Measurements from ENCODE around the gene MBNL1.
A peak's percentile ranks its signal among the peaks of the same experiment; 100 is the strongest.

The MBNL1 gene

DNA sequence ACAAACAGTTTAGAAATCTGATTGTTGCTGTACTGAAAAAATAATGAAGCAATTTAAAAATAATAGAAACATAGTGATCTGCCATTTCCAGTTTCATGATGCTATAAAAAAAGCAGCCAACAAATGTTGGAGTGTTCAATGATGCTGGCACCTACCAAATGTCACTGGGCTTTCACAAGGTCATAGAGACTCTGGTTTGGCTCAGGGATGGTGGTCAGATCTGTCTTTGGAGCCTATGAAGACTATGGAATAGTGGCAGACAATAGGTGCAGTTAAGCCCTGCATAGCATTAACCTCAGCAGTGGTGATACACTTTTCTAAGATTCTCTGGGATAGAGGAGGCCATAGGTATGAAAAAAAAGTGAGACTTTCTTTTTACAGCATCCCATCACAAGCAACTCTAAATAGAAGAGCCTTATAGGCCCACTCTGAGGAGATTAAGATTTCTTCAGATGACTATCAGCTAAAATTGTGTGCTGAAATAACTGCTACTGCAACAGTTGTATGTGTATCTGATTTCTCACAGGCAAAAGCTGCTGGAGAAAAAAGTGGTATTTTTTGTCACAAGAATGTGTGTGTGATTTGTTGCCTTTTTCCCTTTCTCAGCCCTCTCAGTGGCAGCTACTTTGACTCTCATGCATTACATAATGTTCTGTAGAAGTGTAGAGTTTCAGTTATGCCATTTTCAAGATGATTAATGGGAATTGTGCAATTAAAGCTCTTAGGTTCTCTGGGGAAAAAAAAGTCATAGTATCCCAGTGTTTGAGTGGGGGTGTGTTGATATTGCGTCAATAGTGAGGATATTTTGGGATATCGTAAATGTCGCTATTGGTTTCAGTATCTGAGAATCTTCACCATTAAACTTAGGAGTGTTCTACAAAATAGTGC is 137.4 kb downstream of the MBNL1 start:
- H3K4me3 ChIP-seq (replicated peaks; ENCODE audit: low read depth, low read length) = peak overlapping the region; percentile 40
- no peak for TF ChIP-seq CTCF (IDR thresholded peaks at IDR 0.05; ENCODE audit: low read length, missing control alignments)
- peak; percentile 96 for DNase-seq (ENCODE audit: low read depth)

DNA sequence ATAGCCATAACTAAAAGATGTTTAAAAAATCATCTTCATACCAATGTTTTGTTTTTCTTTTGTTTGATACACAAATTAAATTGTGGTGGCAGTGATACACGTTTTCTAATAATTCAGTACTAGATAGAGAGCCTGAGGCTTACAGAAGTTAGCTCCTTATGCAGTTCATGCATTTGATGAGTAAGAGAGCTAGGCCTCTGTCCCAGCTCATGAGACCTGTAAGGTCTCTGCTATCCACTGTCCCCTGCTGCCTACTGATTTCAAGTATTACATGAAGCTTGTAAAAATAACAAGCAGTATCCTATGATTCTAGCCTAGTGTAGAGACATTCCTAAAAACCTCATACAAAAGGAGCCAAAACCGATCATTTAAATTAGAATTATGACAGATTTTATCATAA is 144.5 kb downstream of the MBNL1 start:
- no peak for DNase-seq (ENCODE audit: low read depth)

GRCh38 chr3:152416808-152417580 is 148.3 kb downstream of the MBNL1 start:
- no peak for DNase-seq (ENCODE audit: low read depth)
- no peak overlapping the region for H3K4me3 ChIP-seq (replicated peaks; ENCODE audit: low read depth, low read length)
- no peak for TF ChIP-seq CTCF (IDR thresholded peaks at IDR 0.05; ENCODE audit: low read length, missing control alignments)

More for the DNA sequence above, 144.5 kb downstream of the MBNL1 start:
- no peak for TF ChIP-seq CTCF (IDR thresholded peaks at IDR 0.05; ENCODE audit: low read length, missing control alignments)
- no peak overlapping the region for H3K4me3 ChIP-seq (replicated peaks; ENCODE audit: low read depth, low read length)

DNA sequence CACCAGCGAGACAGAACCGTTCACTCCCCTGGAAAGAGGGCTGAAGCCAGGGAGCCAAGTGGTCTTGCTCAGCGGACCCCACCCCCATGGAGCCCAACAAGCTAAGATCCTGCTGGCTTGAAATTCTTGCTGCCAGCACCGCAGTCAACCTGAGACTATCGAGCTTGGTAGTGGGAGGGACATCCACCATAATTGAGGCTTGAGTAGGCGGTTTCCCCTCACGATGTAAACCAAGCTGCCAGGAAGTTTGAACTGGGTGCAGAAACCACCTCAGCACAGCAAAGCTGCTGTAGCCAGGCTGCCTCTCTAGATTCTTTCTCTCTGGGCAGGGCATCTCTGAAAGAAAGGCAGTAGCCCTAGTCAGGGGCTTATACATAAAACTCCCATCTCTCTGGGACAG is 151.0 kb downstream of the MBNL1 start:
- DNase-seq (ENCODE audit: low read depth) = no peak
- no peak overlapping the region for H3K4me3 ChIP-seq (replicated peaks; ENCODE audit: low read depth, low read length)
- TF ChIP-seq CTCF (IDR thresholded peaks at IDR 0.05; ENCODE audit: low read length, missing control alignments) = no peak

DNA sequence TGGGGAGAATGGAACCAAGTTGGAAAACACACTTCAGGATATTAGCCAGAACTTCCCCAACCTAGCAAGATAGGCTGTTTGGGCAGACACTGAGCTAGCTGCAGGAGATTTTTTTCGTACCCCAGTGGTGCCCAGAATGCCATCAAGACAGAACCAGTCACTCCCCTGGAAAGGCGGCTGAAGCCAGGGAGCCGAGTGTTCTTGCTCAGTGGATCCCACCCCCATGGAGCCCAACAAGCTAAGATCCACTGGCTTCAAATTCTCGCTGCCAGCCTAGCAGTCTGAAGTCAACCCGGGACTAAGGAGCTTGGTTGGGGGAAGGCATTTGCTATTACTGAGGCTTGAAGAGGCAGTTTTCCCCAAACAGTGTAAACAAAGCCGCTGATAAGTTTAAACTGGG is 152.4 kb downstream of the MBNL1 start:
- no peak for TF ChIP-seq CTCF (IDR thresholded peaks at IDR 0.05; ENCODE audit: low read length, missing control alignments)
- no peak for DNase-seq (ENCODE audit: low read depth)
- H3K4me3 ChIP-seq (replicated peaks; ENCODE audit: low read depth, low read length) = no peak overlapping the region

- no peak overlapping the region for H3K4me3 ChIP-seq (replicated peaks; ENCODE audit: low read depth, low read length)
- TF ChIP-seq CTCF (IDR thresholded peaks at IDR 0.05; ENCODE audit: low read length, missing control alignments) = no peak
- DNase-seq (ENCODE audit: low read depth) = no peak
Observed at GRCh38 chr3:152426393-152426792, 157.7 kb downstream of the MBNL1 start.

All from fibroblast of pulmonary artery (primary cell).